Sigmoid colon (tissue), 7 donors: ENCODE measurements around the gene MIB2. TPM values are rescaled to one million over a fixed set of nuclear protein-coding genes. Genes with fewer than 3 reads are reported as not detected.

Experiments
- DNase-seq: peaks from one replicate; pipeline ENCODE4 v3.0.0-alpha.2; 2019
- H3K27ac ChIP-seq, 4 donors: fragments of 200-600 bp; sonication (generic); one replicate each; pipeline ENCODE4 v1.5.1; 2016 to 2019; ENCODE audit warnings: mild to moderate bottlenecking in 1 of 4
- H3K27me3 ChIP-seq, 3 donors: fragments of 200-600 bp; sonication (generic); one replicate each; pipeline ENCODE4 v1.5.1; 2019; ENCODE audit warnings: mild to moderate bottlenecking in 1 of 3
- H3K36me3 ChIP-seq, 4 donors: fragments of 200-600 bp; sonication (generic); one replicate each; pipeline ENCODE4 v1.5.1; 2016 to 2019
- H3K4me1 ChIP-seq, 4 donors: fragments of 200-600 bp; sonication (generic); one replicate each; pipeline ENCODE4 v1.5.1; 2017 to 2019
- H3K4me3 ChIP-seq, 4 donors: fragments of 200-600 bp; sonication (generic); one replicate each; pipeline ENCODE4 v1.5.1; 2017 to 2019; ENCODE audit warnings: mild to moderate bottlenecking in 2 of 4, moderate library complexity in 1 of 4
- H3K9me3 ChIP-seq, 4 donors: fragments of 200-600 bp in 3 of 4; sonication (generic) in 3 of 4; one replicate each; pipeline versions ENCODE4 v1.5.1 to v1.6.1; 2013 to 2019
- EP300 ChIP-seq, 4 donors: sonication (generic); formaldehyde crosslinking; IDR thresholded peaks; one replicate each; pipeline ENCODE4 v1.6.1; 2017; ENCODE audit warnings: antibody characterized with exemption in 4 of 4
- POLR2A ChIP-seq, 2 donors: fragments of 450-650 bp; IDR thresholded peaks; one replicate each; pipeline ENCODE4 v1.6.1; 2016; ENCODE audit warnings: antibody characterized with exemption in 2 of 2, mild to moderate bottlenecking in 2 of 2, moderate library complexity in 2 of 2
- POLR2AphosphoS5 ChIP-seq, 4 donors: sonication (generic); formaldehyde crosslinking; IDR thresholded peaks; one replicate each; pipeline ENCODE4 v1.6.1; 2017; ENCODE audit warnings: antibody characterized with exemption in 4 of 4
- WGBS, 2 donors: extraction: QIAGEN DNeasy Blood & Tissue Kit; methylation state at CpG; one replicate each; pipeline ENCODE4 v1.1.7; 2013; 5-methylcytosine and 5-hydroxymethylcytosine counted together
- intact Hi-C: fragments of 100-400 bp; cut with DNase I; formaldehyde crosslinking; loops from one replicate; pipeline ENCODE4 v1.15.1; 2023
- polyA plus RNA-seq, 3 donors: library from polyadenylated mRNA; stranded (reverse); fragments of 200-250 nt; gene quantifications; one replicate each; pipeline ENCODE4 v1.2.3, GENCODE V29; 2013
- total RNA-seq, 4 donors: library from RNA; depleted of rRNA; stranded (reverse); fragments of >200 nt; gene quantifications; one replicate each; pipeline ENCODE4 v1.1.0, GENCODE V29; 2016
- TF ChIP-seq, protein P1 (sequence below), 4 experiments: fragments of 450-650 bp in 3 of 4; fragments of 200-600 bp in 1 of 4; IDR thresholded peaks; one replicate each; pipeline ENCODE4 v1.5.1; 2016 to 2019; ENCODE audit warnings: antibody characterized with exemption in 4 of 4, mild to moderate bottlenecking in 3 of 4, moderate library complexity in 2 of 4
- donor health status: healthy with polysubstance abuse.
- donor health status: Bipolar disorder and iron deficiency.
- donor health status: healthy.

MIB2 gene
- total and polyA plus RNA-seq, 7 donors = 24.6 to 95.3 (median 37.1) TPM

DNA sequence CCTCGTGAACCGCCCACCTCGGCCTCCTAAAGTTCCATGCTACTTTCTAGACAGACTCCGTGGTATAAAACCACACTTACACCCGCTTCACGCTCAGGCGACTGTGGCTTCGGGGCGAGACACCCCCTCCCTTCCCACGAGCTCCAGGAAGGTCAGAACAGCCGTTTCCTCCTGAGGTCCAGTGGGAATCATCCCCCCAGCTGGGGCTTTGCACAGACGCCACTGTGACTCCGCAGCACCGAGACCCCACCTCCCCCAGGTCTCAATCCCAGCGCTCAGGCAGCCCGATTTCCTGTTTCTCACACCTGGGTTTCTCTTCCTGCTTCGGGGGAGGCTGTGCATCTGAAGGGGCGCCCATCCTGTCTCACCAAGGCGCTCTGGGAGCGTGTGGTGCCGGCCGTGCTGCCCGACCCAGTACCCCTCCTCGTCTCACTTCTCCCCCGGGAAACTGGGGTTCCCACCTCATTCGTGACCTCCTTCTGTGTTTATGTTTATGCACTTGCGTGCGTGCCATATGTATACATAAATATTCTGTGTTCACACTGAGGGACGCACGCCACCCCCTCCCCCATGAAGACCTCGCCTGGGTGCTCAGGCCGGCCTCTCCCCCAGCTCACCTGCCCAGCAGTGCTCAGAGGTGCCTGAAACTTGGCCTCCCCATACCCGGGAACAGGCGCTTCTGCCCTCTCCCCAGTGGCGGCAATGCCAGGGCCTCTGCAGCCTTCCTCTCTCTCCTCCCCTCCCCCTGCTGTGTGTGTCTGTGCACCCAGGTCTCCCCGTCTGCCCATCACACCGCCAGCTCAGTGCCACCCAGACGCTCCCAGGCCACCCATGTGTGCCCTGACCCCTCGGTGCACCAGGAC lies 62.6 kb downstream of the MIB2 start:
- no peak overlapping the region for H3K4me3 ChIP-seq
- peak; percentile 57 for DNase-seq
- peak overlapping the region in 1 of 4 donors; percentile 23 for H3K27ac ChIP-seq
- TF ChIP-seq POLR2AphosphoS5 (IDR thresholded peaks at IDR 0.05) = no peak
- TF ChIP-seq, protein P1, sequence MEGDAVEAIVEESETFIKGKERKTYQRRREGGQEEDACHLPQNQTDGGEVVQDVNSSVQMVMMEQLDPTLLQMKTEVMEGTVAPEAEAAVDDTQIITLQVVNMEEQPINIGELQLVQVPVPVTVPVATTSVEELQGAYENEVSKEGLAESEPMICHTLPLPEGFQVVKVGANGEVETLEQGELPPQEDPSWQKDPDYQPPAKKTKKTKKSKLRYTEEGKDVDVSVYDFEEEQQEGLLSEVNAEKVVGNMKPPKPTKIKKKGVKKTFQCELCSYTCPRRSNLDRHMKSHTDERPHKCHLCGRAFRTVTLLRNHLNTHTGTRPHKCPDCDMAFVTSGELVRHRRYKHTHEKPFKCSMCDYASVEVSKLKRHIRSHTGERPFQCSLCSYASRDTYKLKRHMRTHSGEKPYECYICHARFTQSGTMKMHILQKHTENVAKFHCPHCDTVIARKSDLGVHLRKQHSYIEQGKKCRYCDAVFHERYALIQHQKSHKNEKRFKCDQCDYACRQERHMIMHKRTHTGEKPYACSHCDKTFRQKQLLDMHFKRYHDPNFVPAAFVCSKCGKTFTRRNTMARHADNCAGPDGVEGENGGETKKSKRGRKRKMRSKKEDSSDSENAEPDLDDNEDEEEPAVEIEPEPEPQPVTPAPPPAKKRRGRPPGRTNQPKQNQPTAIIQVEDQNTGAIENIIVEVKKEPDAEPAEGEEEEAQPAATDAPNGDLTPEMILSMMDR (IDR thresholded peaks at IDR 0.05) = no peak
- TF ChIP-seq EP300 (IDR thresholded peaks at IDR 0.05) = no peak
- TF ChIP-seq POLR2A (IDR thresholded peaks at IDR 0.05) = no peak
- H3K4me1 ChIP-seq = peaks cover 0 to 16% (median 13%) of the 10 kb centered on the region in 4 donors
- no peaks in the 10 kb centered on the region for H3K9me3 ChIP-seq
- H3K27me3 ChIP-seq = no peaks in the 10 kb centered on the region
- intact Hi-C loops = no loop called here
- WGBS, 2 donors = 45 to 57% methylated on average over 39 of the region's 39 CpGs
- peaks cover 0 to 17% (median 5%) of the 10 kb centered on the region in 4 donors for H3K36me3 ChIP-seq

- no peak for TF ChIP-seq POLR2AphosphoS5 (IDR thresholded peaks at IDR 0.05)
- TF ChIP-seq, protein P1 (IDR thresholded peaks at IDR 0.05) = peak in 1 of 4 experiments; percentile 33
- WGBS, 2 donors = 20 to 51% methylated on average over 24 of the region's 24 CpGs
- Histone ChIP-seq H3K4me3 (no peak overlapping the region), H3K4me1 (peaks cover 0 to 20% (median 16%) of the 10 kb centered on the region in 4 donors), H3K36me3 (peaks cover 0 to 18% (median 3%) of the 10 kb centered on the region in 4 donors), H3K9me3 (no peaks in the 10 kb centered on the region), H3K27ac (peak overlapping the region in 1 of 4 donors; percentile 23), H3K27me3 (no peaks in the 10 kb centered on the region)
- peak; percentile 61 for DNase-seq
- intact Hi-C loops = no loop called here
Observed at GRCh38 chr1:1678581-1679380, 63.5 kb downstream of the MIB2 start.

Other genes starting within 250 kb of the MIB2 start
- 100 to 1,000 TPM in 3 of 4 donors, 10 to 100 TPM in 1; 89.3 to 143 (median 124) TPM for gene AURKAIP1, start 240.3 kb upstream of the MIB2 start, total RNA-seq
- gene AURKAIP1, start 240.3 kb upstream of the MIB2 start, polyA plus RNA-seq = 100 to 1,000 TPM; 263 to 288 (median 271) TPM
- 100 to 1,000 TPM; 139 to 375 (median 173) TPM for gene CCNL2, start 216.2 kb upstream of the MIB2 start, total RNA-seq
- 10 to 100 TPM; 15.0 to 99.6 (median 16.2) TPM for gene CCNL2, start 216.2 kb upstream of the MIB2 start, polyA plus RNA-seq
- 100 to 1,000 TPM; 133 to 235 (median 206) TPM for gene MRPL20, start 208.2 kb upstream of the MIB2 start, total RNA-seq
- 100 to 1,000 TPM; 155 to 216 (median 171) TPM for gene MRPL20, start 208.2 kb upstream of the MIB2 start, polyA plus RNA-seq
- 10 to 100 TPM; 10.0 to 23.0 (median 15.8) TPM for gene ANKRD65, start 194.2 kb upstream of the MIB2 start, total RNA-seq
- gene ANKRD65, start 194.2 kb upstream of the MIB2 start, polyA plus RNA-seq = 1 to 10 TPM in 2 of 3 donors, under 1 TPM in 1; 0.69 to 5.4 (median 3.8) TPM
- gene VWA1, start 179.8 kb upstream of the MIB2 start, total RNA-seq = 100 to 1,000 TPM in 1 of 4 donors, 10 to 100 TPM in 3; 47.1 to 107 (median 71.1) TPM
- 10 to 100 TPM in 1 of 3 donors, 1 to 10 TPM in 2; 2.4 to 44.2 (median 3.7) TPM for gene VWA1, start 179.8 kb upstream of the MIB2 start, polyA plus RNA-seq
- under 1 TPM; 0.16 to 0.55 (median 0.45) TPM for gene ATAD3C, start 165.8 kb upstream of the MIB2 start, total RNA-seq
- gene ATAD3C, start 165.8 kb upstream of the MIB2 start, polyA plus RNA-seq = 1 to 10 TPM in 1 of 3 donors, under 1 TPM in 1, not detected in 1; under 0.01 to 1.5 TPM
- 10 to 100 TPM; 11.1 to 47.1 (median 13.1) TPM for gene ATAD3B, start 143.7 kb upstream of the MIB2 start, total RNA-seq
- gene ATAD3B, start 143.7 kb upstream of the MIB2 start, polyA plus RNA-seq = 10 to 100 TPM in 1 of 3 donors, 1 to 10 TPM in 2; 4.8 to 49.4 (median 5.3) TPM
- 10 to 100 TPM in 3 of 4 donors, 1 to 10 TPM in 1; 8.6 to 14.7 (median 12.1) TPM for gene ATAD3A, start 103.3 kb upstream of the MIB2 start, total RNA-seq
- 10 to 100 TPM; 12.6 to 40.4 (median 13.6) TPM for gene ATAD3A, start 103.3 kb upstream of the MIB2 start, polyA plus RNA-seq
- gene TMEM240, start 74.9 kb upstream of the MIB2 start, total RNA-seq = 10 to 100 TPM; 15.3 to 35.2 (median 17.6) TPM
- gene TMEM240, start 74.9 kb upstream of the MIB2 start, polyA plus RNA-seq = 1 to 10 TPM in 2 of 3 donors, not detected in 1; 3.7 to 4.8 TPM
- gene SSU72, start 40.6 kb upstream of the MIB2 start, total RNA-seq = 100 to 1,000 TPM in 3 of 4 donors, 10 to 100 TPM in 1; 98.9 to 119 (median 109) TPM
- gene SSU72, start 40.6 kb upstream of the MIB2 start, polyA plus RNA-seq = 100 to 1,000 TPM; 129 to 165 (median 150) TPM
- 1 to 10 TPM in 3 of 4 donors, under 1 TPM in 1; 0.82 to 2.8 (median 1.6) TPM for gene FNDC10, start 15.4 kb upstream of the MIB2 start, total RNA-seq
- gene FNDC10, start 15.4 kb upstream of the MIB2 start, polyA plus RNA-seq = 1 to 10 TPM; 1.2 to 3.5 (median 2.8) TPM
- 10 to 100 TPM in 2 of 4 donors, 1 to 10 TPM in 2; 1.8 to 58.7 (median 17.2) TPM for gene MMP23B, start 16.7 kb downstream of the MIB2 start, total RNA-seq
- gene MMP23B, start 16.7 kb downstream of the MIB2 start, polyA plus RNA-seq = 1 to 10 TPM; 2.2 to 3.6 (median 2.3) TPM
- 10 to 100 TPM; 23.9 to 51.0 (median 27.8) TPM for gene CDK11B, start 43.5 kb downstream of the MIB2 start, total RNA-seq
- gene CDK11B, start 43.5 kb downstream of the MIB2 start, polyA plus RNA-seq = 10 to 100 TPM; 30.0 to 38.4 (median 37.9) TPM
- gene SLC35E2B, start 77.3 kb downstream of the MIB2 start, total RNA-seq = 10 to 100 TPM; 25.0 to 78.1 (median 31.6) TPM
- 10 to 100 TPM in 2 of 3 donors, 1 to 10 TPM in 1; 9.5 to 38.5 (median 12.0) TPM for gene SLC35E2B, start 77.3 kb downstream of the MIB2 start, polyA plus RNA-seq
- 10 to 100 TPM; 21.6 to 53.7 (median 37.5) TPM for gene CDK11A, start 108.9 kb downstream of the MIB2 start, total RNA-seq
- 10 to 100 TPM; 19.8 to 35.0 (median 33.1) TPM for gene CDK11A, start 108.9 kb downstream of the MIB2 start, polyA plus RNA-seq
- gene NADK, start 163.0 kb downstream of the MIB2 start, total RNA-seq = 10 to 100 TPM; 34.9 to 66.7 (median 42.4) TPM
- 100 to 1,000 TPM in 2 of 3 donors, 10 to 100 TPM in 1; 72.7 to 121 (median 107) TPM for gene NADK, start 163.0 kb downstream of the MIB2 start, polyA plus RNA-seq